DLD1 (cell line): ENCODE results near the gene HOXC6.

Experiments used
- in situ Hi-C: cut with HindIII; loops from 2 replicates; pipeline ENCODE4 v1.10.0; 2017; ENCODE audit warnings: low sequenced_read_pairs

HOXC6 gene

GRCh38 chr12:54011665-54012532, 16.3 kb upstream of the HOXC6 start:
- in situ Hi-C loops: loop anchor here (25.0 kb wide), 1 partner anchor 200 kb away; no protein-coding TSS in a partner anchor

- in situ Hi-C loops: loop anchor here (25.0 kb wide), 1 partner anchor 199 kb away; no protein-coding TSS in a partner anchor
Measured at GRCh38 chr12:54012631-54013409, 15.4 kb upstream of the HOXC6 start.

- in situ Hi-C loops: loop anchor here (25.0 kb wide), 1 partner anchor 198 kb away; no protein-coding TSS in a partner anchor
Measured at GRCh38 chr12:54014377-54015017, 13.7 kb upstream of the HOXC6 start.

- in situ Hi-C loops: loop anchor here (25.0 kb wide), 1 partner anchor 197 kb away; no protein-coding TSS in a partner anchor
Measured at GRCh38 chr12:54015018-54015931, 13.0 kb upstream of the HOXC6 start.

GRCh38 chr12:54016051-54016450, 12.2 kb upstream of the HOXC6 start:
- in situ Hi-C loops: loop anchor here (25.0 kb wide), 1 partner anchor 196 kb away; no protein-coding TSS in a partner anchor

- in situ Hi-C loops: loop anchor here (25.0 kb wide), 1 partner anchor 196 kb away; no protein-coding TSS in a partner anchor
Measured at GRCh38 chr12:54016478-54016964, 11.7 kb upstream of the HOXC6 start.

- in situ Hi-C loops: loop anchor here (25.0 kb wide), 1 partner anchor 195 kb away; no protein-coding TSS in a partner anchor
Measured at GRCh38 chr12:54017027-54017788, 11.0 kb upstream of the HOXC6 start.

- in situ Hi-C loops: loop anchor here (25.0 kb wide), 1 partner anchor 194 kb away; no protein-coding TSS in a partner anchor
Measured at GRCh38 chr12:54017878-54018467, 10.3 kb upstream of the HOXC6 start.

GRCh38 chr12:54018468-54018984, 9.7 kb upstream of the HOXC6 start:
- in situ Hi-C loops: loop anchor here (25.0 kb wide), 1 partner anchor 194 kb away; no protein-coding TSS in a partner anchor

- in situ Hi-C loops: loop anchor here (25.0 kb wide), 1 partner anchor 193 kb away; no protein-coding TSS in a partner anchor
Measured at GRCh38 chr12:54019091-54019811, 9.0 kb upstream of the HOXC6 start.

- in situ Hi-C loops: loop anchor here (25.0 kb wide), 1 partner anchor 192 kb away; no protein-coding TSS in a partner anchor
Measured at GRCh38 chr12:54019924-54020590, 8.2 kb upstream of the HOXC6 start.

- in situ Hi-C loops: loop anchor here (25.0 kb wide), 1 partner anchor 192 kb away; no protein-coding TSS in a partner anchor
Measured at GRCh38 chr12:54020591-54021405, 7.4 kb upstream of the HOXC6 start.

GRCh38 chr12:54021432-54022013, 6.7 kb upstream of the HOXC6 start:
- in situ Hi-C loops: loop anchor here (25.0 kb wide), 1 partner anchor 191 kb away; no protein-coding TSS in a partner anchor

GRCh38 chr12:54022960-54023884, 5.0 kb upstream of the HOXC6 start:
- in situ Hi-C loops: loop anchor here (25.0 kb wide), 1 partner anchor 189 kb away; no protein-coding TSS in a partner anchor
